Activated CD8-positive, alpha-beta memory T cell treated with anti-CD3 and anti-CD28 coated beads, Interleukin-2, amount 10 ng/mL, durations not matched to agents 7 days and 5 days (primary cell): ENCODE data around the gene GPR157. TPM values are rescaled to one million over a fixed set of nuclear protein-coding genes. Genes with fewer than 3 reads are reported as not detected.

Experiments used
- ATAC-seq: fragments of 150-1000 bp; cut with Tn5 transposase; one replicate; pipeline ENCODE4 v1.10.0; 2021; ENCODE audit warnings: moderate library complexity
- CTCF ChIA-PET: fragments of 350-600 bp; sonication (Branson Sonifier 250); formaldehyde crosslinking; loops from one replicate; lab custom pipeline; 2021; ENCODE audit warnings: antibody characterized with exemption; lab: Charles Lee
- DNase-seq: peaks from one replicate; pipeline ENCODE4 v3.0.0-alpha.2; 2020
- H3K27ac Mint-ChIP-seq: one replicate; pipeline ENCODE4 v1.8.0; 2021; ENCODE audit warnings: mild to moderate bottlenecking, mixed read lengths
- H3K27me3 Mint-ChIP-seq: one replicate; pipeline ENCODE4 v1.8.0; 2021; ENCODE audit warnings: mixed read lengths
- H3K36me3 Mint-ChIP-seq: one replicate; pipeline ENCODE4 v1.8.0; 2021; ENCODE audit warnings: mild to moderate bottlenecking, mixed read lengths
- H3K4me1 Mint-ChIP-seq: one replicate; pipeline ENCODE4 v1.8.0; 2021; ENCODE audit warnings: mixed read lengths
- H3K4me3 Mint-ChIP-seq: one replicate; pipeline ENCODE4 v1.8.0; 2021; ENCODE audit warnings: mild to moderate bottlenecking, moderate library complexity, mixed read lengths
- H3K9me3 Mint-ChIP-seq: one replicate; pipeline ENCODE4 v1.8.0; 2022; ENCODE audit warnings: low read depth, mixed read lengths
- total RNA-seq, 2 experiments: library from RNA; stranded (reverse); gene quantifications; one replicate each; pipeline ENCODE4 v1.2.3, GENCODE V29; 2021

The GPR157 gene
- total RNA-seq, 2 experiments from 2014 or later = 3.6 to 4.5 TPM

DNA sequence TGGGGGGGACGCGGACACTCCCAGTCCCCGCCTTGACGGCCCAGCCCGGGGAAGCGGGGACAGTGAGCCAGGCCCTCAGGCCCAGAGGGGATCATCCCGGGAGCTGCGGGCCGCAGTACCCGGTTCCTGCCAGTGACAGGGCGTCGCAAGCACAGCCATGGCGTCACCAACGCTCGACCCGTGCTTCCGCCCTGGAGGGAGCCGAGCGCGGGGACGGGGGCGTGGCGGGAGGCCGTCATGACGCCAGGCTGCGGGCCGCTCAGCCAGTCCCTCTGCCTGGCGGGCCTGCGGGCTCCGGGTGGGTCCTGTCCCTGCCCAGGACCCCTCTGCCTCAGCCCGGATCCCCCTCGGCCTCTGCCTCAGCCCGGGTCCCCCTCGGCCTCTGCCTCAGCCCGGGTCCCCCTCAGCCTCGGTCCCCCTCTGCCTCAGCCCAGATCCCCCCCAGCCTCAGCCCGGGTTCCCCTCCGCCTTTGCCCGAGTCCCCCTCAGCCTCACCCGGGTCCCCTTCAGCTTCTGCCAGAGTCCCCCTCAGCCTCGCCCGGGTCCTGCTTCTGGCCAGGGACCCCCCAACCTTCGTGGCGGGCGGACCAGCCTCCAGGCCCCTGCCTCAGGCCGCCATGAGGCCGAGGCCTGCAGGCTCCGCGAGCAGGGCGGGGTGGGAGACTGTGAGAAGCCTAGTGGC, 57.2 kb downstream of the GPR157 start:
- DNase-seq (no peak), ATAC-seq (no peak)
- Mint-ChIP-seq H3K27me3 (peaks cover 47% of the 10 kb centered on the region), H3K4me3 (no peak overlapping the region), H3K4me1 (peaks cover 29% of the 10 kb centered on the region), H3K9me3 (no peaks in the 10 kb centered on the region), H3K36me3 (no peaks in the 10 kb centered on the region), H3K27ac (no peak overlapping the region)
- CTCF ChIA-PET = no interaction called here

DNA sequence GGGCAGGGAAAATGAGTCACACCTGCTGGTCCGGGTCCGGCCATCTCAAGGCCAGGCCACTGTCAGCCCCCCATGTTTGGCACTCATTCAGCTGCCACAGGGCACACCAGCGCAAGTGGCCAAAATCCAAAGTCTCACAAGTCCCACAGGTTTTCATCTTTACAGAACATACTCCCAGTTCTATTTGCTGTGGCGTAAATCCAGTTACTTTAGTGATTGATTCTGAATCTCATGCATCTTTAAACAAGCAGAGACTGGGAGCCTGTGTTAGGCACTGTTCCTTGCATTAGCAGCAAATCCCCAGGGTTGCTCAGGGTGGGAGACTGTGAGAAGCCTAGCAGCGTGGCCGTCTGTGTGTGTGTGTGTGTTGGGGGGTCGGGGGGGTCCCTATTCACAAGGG, 58.4 kb downstream of the GPR157 start:
- DNase-seq = no peak
- Mint-ChIP-seq H3K27ac (no peak overlapping the region), H3K9me3 (no peaks in the 10 kb centered on the region), H3K36me3 (no peaks in the 10 kb centered on the region), H3K27me3 (peaks cover 40% of the 10 kb centered on the region), H3K4me3 (no peak overlapping the region), H3K4me1 (peaks cover 22% of the 10 kb centered on the region)
- CTCF ChIA-PET = no interaction called here
- ATAC-seq = no peak

GRCh38 chr1:9069326-9070100, 59.4 kb downstream of the GPR157 start, which contains the start of gene SLC2A5:
Gene SLC2A5 (minus strand): TSS chr1:9069635. CDS start chr1:9069536, 99 bp downstream.
- ATAC-seq = no peak

DNA sequence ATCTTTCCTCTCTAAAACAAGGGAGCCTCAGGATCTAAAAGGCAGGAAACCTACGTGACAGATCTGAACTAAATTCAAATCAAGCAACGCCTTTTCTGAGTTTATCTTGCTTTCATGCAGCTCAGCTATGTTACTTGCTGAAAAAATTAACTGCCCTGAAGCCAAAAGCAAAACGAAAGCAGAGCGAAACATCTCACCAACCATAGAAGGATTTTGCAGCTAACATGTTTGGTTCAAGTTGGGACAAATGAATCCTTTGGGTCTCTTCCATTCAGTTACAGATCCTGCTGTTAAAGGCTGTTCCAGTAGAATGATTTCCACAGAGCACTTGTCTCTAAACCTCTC, 59.9 kb downstream of the GPR157 start:
- Mint-ChIP-seq H3K27ac (no peak overlapping the region), H3K4me3 (no peak overlapping the region), H3K9me3 (no peaks in the 10 kb centered on the region), H3K27me3 (peaks cover 28% of the 10 kb centered on the region), H3K36me3 (no peaks in the 10 kb centered on the region), H3K4me1 (peaks cover 14% of the 10 kb centered on the region)
- CTCF ChIA-PET = no interaction called here
- DNase-seq (no peak), ATAC-seq (no peak)

More at GRCh38 chr1:9069326-9070100, 59.4 kb downstream of the GPR157 start, which contains the start of gene SLC2A5:
- no peak for DNase-seq
- H3K9me3 Mint-ChIP-seq = no peaks in the 10 kb centered on the region
- no peak within 1 kb of the TSS for H3K4me3 Mint-ChIP-seq
- CTCF ChIA-PET = no interaction called here
- peaks cover 33% of the 10 kb centered on the region for H3K27me3 Mint-ChIP-seq
- H3K36me3 Mint-ChIP-seq = no peaks in the 10 kb centered on the region
- H3K27ac Mint-ChIP-seq = no peak within 1 kb of the TSS
- peaks cover 13% of the 10 kb centered on the region for H3K4me1 Mint-ChIP-seq

GRCh38 chr1:9066945-9067807, 61.7 kb downstream of the GPR157 start:
- Mint-ChIP-seq H3K4me3 (no peak overlapping the region), H3K27ac (no peak overlapping the region), H3K4me1 (peaks cover 14% of the 10 kb centered on the region), H3K27me3 (peaks cover 17% of the 10 kb centered on the region), H3K36me3 (no peaks in the 10 kb centered on the region), H3K9me3 (no peaks in the 10 kb centered on the region)
- no peak for ATAC-seq
- DNase-seq = no peak
- CTCF ChIA-PET = no interaction called here

GRCh38 chr1:9065213-9065751, 63.6 kb downstream of the GPR157 start:
- DNase-seq = no peak
- CTCF ChIA-PET = interaction anchor here (1.2 kb wide), 1 partner anchor 11 kb away, joined by 3 read pairs; no protein-coding TSS in a partner anchor
- ATAC-seq = no peak
- H3K4me1 Mint-ChIP-seq = peaks cover 14% of the 10 kb centered on the region
- H3K4me3 Mint-ChIP-seq = no peak overlapping the region
- H3K27ac Mint-ChIP-seq = no peak overlapping the region
- H3K36me3 Mint-ChIP-seq = no peaks in the 10 kb centered on the region
- H3K27me3 Mint-ChIP-seq = peaks cover 23% of the 10 kb centered on the region
- H3K9me3 Mint-ChIP-seq = no peaks in the 10 kb centered on the region

DNA sequence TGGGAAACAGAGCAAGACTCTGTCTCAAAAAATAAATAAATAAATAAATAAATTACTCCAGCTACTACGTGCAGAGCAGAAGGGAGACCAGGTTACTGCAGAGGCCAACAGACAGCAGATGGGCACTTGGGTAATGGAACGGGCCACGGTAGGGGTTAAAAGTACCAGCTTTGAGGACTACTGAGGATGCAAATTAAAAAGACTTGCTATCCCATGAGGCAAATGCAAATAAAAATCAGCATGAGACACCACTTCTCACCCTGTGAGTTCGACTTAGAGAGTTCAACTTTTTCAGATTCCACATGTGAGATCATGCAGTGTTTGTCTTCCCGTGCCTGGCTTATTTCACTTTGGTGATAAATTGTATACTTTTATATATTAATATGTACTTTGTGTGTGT, 66.1 kb downstream of the GPR157 start:
- CTCF ChIA-PET = interaction anchor here (0.9 to 1.4 kb wide), 2 partner anchors 39 to 58 kb away, joined by 3 to 4 read pairs; no protein-coding TSS in a partner anchor
- Mint-ChIP-seq H3K27me3 (peaks cover 12% of the 10 kb centered on the region), H3K4me3 (no peak overlapping the region), H3K27ac (no peak overlapping the region), H3K9me3 (no peaks in the 10 kb centered on the region), H3K36me3 (peaks cover 2% of the 10 kb centered on the region), H3K4me1 (peaks cover 8% of the 10 kb centered on the region)
- no peak for ATAC-seq
- DNase-seq = no peak

GRCh38 chr1:9062021-9062471, 66.9 kb downstream of the GPR157 start:
- peaks cover 6% of the 10 kb centered on the region for H3K4me1 Mint-ChIP-seq
- no peak overlapping the region for H3K27ac Mint-ChIP-seq
- CTCF ChIA-PET = interaction anchor here (0.9 to 1.4 kb wide), 4 partner anchors 12 to 428 kb away, joined by 3 to 4 read pairs (median 4); no protein-coding TSS in a partner anchor
- H3K9me3 Mint-ChIP-seq = no peaks in the 10 kb centered on the region
- H3K4me3 Mint-ChIP-seq = no peak overlapping the region
- no peak for ATAC-seq
- peaks cover 9% of the 10 kb centered on the region for H3K27me3 Mint-ChIP-seq
- H3K36me3 Mint-ChIP-seq = peaks cover 2% of the 10 kb centered on the region
- DNase-seq = no peak

- H3K27ac Mint-ChIP-seq = no peak overlapping the region
- DNase-seq (no peak), ATAC-seq (no peak)
- peaks cover 5% of the 10 kb centered on the region for H3K4me1 Mint-ChIP-seq
- H3K27me3 Mint-ChIP-seq = peaks cover 9% of the 10 kb centered on the region
- H3K36me3 Mint-ChIP-seq = peaks cover 2% of the 10 kb centered on the region
- no peaks in the 10 kb centered on the region for H3K9me3 Mint-ChIP-seq
- CTCF ChIA-PET = interaction anchor here (0.9 to 1.4 kb wide), 3 partner anchors 13 to 429 kb away, joined by 3 to 4 read pairs (median 3); no protein-coding TSS in a partner anchor
- H3K4me3 Mint-ChIP-seq = no peak overlapping the region
Measured at GRCh38 chr1:9061252-9061960, 67.5 kb downstream of the GPR157 start.

DNA sequence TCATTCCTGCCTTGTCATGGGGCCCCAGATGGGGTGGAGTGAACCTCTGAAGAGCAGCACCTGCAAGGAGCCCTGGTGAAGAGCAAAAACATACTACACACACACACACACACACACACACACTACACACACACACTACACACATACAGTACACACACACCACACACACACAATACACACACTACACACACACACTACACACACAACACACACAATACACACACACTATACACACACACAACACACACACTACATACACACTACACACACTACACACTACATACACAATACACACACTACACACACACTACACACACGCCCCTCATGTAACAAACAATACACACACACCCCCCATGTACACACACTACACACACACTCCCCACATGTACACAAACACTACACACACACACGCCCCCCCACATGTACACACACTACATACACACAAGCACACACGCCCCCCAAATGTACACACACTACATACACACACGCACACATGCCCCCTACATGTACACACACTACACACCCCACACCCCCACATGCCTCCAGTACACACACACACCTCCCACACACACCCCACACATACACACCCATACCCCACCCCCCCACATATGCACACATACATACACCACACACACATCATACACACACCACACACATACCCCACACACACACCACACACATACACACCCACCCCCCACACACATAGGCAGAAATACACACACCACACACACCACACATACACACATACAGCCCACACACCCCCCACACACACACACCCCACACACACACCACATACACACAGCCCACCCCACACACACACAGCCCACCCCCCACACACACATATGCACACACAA, 68.8 kb downstream of the GPR157 start:
- Mint-ChIP-seq H3K9me3 (no peaks in the 10 kb centered on the region), H3K4me1 (peaks cover 5% of the 10 kb centered on the region), H3K27me3 (peaks cover 8% of the 10 kb centered on the region), H3K4me3 (no peak overlapping the region), H3K36me3 (peaks cover 2% of the 10 kb centered on the region), H3K27ac (no peak overlapping the region)
- CTCF ChIA-PET = no interaction called here
- DNase-seq (no peak), ATAC-seq (no peak)

DNA sequence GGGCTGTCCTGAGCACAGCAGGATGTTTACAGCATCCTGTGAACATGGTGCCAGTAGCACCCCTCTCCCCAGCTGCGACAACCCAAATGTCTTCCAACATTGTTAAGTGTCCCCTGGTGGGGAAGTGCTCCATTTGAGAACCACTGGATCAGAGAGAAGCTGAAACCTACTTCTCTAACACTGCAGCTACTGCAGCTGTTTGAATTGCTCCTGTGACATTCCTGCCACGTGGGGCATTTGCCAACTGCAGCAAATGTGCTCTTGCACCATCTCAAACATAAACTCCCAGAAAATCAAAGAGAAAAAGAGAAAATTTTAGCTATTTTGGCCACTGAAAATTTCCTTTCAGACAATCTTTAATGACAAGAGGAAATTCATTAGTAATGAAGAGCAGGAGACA, 70.4 kb downstream of the GPR157 start:
- no peak for DNase-seq
- H3K4me1 Mint-ChIP-seq = no peaks in the 10 kb centered on the region
- ATAC-seq = no peak
- H3K4me3 Mint-ChIP-seq = no peak overlapping the region
- peaks cover 2% of the 10 kb centered on the region for H3K36me3 Mint-ChIP-seq
- H3K27me3 Mint-ChIP-seq = peaks cover 7% of the 10 kb centered on the region
- H3K27ac Mint-ChIP-seq = no peak overlapping the region
- CTCF ChIA-PET = interaction anchor here (1.3 kb wide), 2 partner anchors 39 to 54 kb away, joined by 3 read pairs; no protein-coding TSS in a partner anchor
- no peaks in the 10 kb centered on the region for H3K9me3 Mint-ChIP-seq
